Measurements from ENCODE around the gene HEATR9.

Gene HEATR9

GRCh38 chr17:35808240-35808961 lies 60.3 kb downstream of the HEATR9 start:
- DNase-seq = no peak

- DNase-seq = no peak
Measured at GRCh38 chr17:35807371-35808144, 61.1 kb downstream of the HEATR9 start.
